SK-MEL-5 (cell line): ENCODE data around the gene NCF1. TPM values are rescaled to one million over a fixed set of nuclear protein-coding genes. Genes with fewer than 3 reads are reported as not detected.
"Not testable (repeated sequence)": the region's sequence is repeated elsewhere in the genome, so short reads cannot be mapped to it uniquely, and the experiment has no call there.

Source experiments
- DNase-seq: peaks from one replicate; pipeline ENCODE4 v3.0.0-alpha.2; 2016; ENCODE audit warnings: low read depth, low spot score
- in situ Hi-C: cut with HindIII; loops from 2 replicates; pipeline ENCODE4 v1.10.0; 2016; ENCODE audit warnings: low sequenced_read_pairs, high pct_unique_total_duplicates, low pct_unique_long_range_greater_than_20kb
- polyA plus RNA-seq, 2 experiments: library from polyadenylated mRNA; depleted of rRNA; stranded (reverse); fragments of >200 nt; gene quantifications; 2 replicates each; pipeline ENCODE4 v1.2.3, GENCODE V29; 2015
- total RNA-seq: library from RNA; depleted of rRNA; stranded (reverse); fragments of >200 nt; shearing (Covaris generic); gene quantifications from 2 replicates; pipeline ENCODE4 v1.2.3, GENCODE V29; 2014; rRNA removed

NCF1 gene
- total RNA-seq: not detected in 2 replicates
- not detected in 2 replicates for polyA plus RNA-seq (2015; cell fraction: cytosol; rRNA removed)
- not detected in 2 replicates for polyA plus RNA-seq (2015; cell fraction: nucleus; rRNA removed)

DNA sequence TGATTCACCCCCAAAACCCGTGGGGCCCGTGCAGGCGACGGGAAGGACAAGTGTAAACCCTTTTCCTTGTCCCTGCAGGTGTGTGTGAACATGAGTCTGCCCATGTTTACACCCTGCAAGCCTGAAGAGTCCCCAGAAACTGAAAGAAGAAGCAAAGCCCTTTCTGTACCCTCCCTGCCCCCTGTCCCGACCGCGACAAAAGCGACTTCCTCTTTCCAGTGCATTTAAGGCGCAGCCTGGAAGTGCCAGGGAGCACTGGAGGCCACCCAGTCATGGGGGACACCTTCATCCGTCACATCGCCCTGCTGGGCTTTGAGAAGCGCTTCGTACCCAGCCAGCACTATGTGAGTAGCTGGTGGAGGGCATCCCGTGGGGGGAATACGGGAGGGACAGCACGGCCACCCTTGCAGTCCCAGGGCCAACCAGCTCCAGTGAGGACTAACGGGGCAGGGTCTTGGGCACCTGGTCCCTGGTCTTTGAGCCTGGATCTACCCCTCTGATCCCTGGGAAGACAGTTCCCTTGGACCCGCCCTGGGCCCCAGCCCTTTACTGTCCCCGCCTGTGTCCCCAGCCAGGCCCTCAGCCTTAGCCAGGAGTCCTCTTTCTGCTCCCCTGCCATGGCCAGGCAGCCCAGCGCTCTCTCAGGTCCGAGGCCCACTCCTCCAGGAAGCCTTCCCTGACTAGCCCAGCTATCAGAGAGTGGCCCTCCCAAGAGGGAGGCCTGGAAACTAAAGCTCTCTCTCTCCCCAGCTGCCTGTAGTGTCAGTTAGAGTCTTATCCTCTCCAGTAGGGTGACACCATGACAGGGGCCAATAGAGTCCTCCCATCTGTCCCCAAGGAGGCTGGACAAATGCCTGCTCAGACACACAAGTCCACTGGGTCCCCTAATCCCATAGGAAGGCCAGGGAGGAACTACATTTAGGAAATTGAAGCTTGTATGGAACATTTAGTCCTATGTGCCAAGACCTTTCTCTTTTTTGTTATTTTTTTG lies at the start of gene NCF1:
Gene NCF1, plus strand, starts transcription at position 252 of the 991 bp plus-strand sequence. Its CDS starts 21 bp downstream, at position 273.
- in situ Hi-C loops, DNase-seq: not testable (repeated sequence)

DNA sequence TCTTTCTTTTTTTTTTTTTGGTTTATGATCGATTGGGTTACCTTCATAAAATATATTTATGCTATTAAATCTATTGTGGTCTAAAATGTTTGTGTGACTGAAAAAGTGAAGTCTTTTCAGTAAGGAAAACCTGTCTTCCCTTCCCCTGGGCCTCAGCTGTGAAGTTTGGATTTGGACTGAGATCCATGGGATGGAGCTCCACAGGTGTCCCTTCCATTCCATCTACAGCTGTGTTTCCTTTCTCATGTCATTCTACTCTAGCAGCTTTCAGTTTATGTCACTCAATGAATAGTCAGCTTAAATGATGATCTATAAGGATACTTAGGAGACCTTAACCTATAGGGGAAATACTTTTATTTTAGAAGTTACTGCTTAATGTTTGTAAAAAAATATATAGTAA lies 48.0 kb upstream of the NCF1 start:
- no peak for DNase-seq
- in situ Hi-C loops: no loop called here

DNA sequence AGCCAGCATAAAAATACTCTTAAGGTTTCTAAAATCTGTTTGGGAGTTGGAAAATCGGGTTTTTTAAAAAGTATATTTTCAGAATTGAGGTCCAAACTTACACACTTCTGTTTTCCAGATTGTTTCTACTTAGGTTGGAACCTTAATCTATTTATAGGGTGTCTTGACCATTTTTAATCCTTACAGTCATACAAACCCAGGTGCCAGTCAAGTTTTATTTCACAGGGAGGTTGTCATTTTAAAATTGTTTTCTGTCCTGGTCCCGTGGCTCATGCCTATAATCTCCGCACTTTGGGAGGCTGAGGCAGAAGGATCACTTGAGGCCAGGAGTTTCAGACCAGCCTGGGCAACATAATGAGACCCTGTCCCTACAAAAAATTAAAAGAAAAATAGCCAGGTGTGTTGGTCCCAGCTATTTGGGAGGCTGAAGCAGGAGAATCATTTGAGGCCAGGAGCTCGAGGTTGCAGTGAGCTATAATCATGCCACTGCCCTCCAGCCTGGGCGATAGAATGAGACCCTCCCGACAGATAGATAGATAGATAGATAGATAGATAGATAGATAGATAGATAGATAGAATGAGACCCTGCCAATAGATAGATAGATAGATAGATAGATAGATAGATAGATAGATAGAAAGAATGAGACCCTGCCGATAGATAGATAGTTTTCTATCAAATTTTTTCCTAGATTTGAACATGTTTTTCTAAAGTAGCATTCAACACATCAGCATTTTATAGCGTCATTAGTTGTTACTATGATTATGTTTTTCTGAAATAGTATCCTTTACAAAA lies 47.3 kb upstream of the NCF1 start:
- in situ Hi-C loops: no loop called here
- no peak for DNase-seq

DNA sequence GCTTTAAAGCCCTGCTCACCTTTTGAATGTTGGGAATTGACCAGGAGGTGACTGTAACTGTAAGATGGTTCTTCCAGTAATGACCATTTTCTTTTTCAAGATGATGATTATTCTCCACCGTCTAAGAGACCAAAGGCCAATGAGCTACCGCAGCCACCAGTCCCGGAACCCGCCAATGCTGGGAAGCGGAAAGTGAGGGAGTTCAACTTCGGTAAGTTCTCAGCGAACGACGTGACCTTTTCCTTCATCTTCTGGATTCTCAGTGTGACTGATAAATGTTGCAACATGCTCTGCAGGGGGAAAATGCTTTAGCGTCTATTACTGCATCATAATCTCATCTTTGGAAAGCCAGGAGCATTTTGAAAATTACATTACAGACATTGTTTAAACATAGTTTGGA lies 45.1 kb upstream of the NCF1 start:
- DNase-seq, in situ Hi-C loops: not testable (repeated sequence)

DNA sequence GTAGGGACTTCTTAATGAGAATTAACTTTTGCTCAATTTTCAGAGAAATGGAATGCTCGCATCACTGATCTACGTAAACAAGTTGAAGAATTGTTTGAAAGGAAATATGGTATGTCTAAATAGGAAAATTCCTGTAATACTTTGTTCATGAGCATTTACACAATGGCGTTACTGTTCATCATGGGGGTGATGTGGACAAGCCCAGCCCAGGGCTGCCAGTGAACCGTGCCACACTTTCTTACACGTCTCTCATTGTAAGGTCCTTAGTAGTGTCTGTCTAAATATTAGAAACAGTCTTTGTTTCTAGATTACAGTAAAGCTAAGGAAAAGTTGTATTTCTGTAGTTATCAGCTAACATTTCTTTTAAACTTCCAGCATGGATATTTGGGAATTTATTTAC lies 43.6 kb upstream of the NCF1 start:
- DNase-seq, in situ Hi-C loops: not testable (repeated sequence)

DNA sequence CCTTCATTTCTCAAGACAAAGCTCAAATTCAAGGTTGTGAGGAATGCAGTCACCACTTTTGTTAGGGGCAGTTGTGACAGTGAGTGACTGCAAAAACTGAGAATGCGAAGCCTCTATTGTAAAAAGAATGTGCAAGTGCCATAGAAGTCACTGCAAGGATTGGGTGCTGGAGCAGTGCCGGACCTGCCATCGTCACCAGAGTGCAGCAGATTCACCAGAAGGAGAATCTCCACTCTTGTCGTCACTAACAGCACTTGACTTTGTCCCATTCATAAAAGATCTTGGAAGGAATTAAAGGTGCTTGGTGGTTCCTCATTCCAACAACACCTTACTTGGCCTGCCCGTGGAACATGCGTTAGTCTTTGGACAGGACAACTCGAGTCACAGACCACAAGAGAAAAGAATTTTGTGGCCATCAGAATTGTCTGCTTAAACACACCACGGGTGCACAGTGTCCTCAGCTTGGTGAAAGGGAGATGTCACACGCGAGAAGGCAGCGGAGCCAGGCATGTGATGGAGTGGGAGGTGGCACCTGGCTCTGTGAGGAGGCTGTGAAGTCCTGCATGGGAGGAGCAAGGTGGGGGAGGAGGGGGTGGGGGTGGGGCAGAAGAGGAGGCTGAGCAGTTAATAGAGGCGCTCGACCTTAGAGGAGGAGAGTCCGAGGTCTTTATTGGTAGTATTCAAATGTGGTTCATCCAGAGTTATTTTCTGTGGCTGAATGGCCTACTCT lies 33.7 kb upstream of the NCF1 start:
- in situ Hi-C loops, DNase-seq: not testable (repeated sequence)

DNA sequence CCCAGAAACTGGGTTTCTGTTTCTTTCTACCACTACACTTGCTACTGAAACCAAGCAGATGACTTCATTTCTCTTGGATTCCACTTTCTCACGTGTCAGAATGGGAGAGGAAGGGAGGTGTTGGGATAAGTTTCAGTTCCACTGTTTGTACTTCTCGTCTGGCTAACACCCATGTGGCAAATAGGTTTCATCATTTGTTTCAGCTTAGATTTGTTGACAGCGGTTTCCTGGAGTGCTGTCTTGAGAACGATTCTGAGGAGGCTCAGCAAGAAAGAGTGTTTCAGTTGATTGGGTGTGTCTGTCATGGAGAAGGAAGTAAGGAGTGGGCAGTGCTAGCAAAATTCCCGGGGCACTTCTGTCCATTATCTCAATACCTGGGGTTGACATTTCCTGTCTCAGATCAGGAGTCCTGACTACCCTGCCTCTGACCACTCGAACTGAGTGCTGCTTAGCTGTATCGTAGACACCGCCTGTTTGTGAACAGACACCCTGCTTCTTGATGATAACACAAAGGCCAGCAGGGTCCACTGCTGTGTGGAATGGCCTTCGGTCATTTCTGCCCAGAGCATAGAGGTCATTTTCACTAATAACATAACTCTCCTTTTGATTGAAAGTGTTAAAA lies 29.8 kb upstream of the NCF1 start:
- DNase-seq, in situ Hi-C loops: not testable (repeated sequence)

DNA sequence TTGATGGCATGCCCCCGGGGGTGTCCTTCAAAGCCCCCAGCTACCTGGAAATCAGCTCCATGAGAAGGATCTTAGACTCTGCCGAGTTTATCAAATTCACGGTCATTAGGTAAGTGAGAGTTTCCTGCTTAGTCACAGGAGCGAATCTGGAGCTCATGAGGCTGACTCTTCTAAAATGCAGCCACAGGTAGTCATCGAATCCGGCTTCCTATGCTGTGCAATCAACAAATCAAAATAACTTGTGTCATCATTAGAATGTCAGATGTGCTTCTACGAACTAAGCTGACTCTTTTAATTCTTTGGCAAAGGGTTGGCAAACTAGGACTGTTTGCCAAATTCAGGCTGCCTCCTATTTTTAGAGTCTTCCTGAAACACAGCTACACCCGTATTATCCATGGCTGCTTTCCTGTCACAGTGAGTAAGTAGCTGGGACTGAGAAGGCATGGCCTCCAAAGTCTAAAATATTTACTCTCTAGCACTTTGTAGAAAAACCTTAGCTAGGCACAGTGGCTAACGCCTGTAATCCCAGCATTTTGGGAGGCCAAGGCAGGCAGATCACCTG lies 19.8 kb upstream of the NCF1 start:
- in situ Hi-C loops, DNase-seq: not testable (repeated sequence)

DNA sequence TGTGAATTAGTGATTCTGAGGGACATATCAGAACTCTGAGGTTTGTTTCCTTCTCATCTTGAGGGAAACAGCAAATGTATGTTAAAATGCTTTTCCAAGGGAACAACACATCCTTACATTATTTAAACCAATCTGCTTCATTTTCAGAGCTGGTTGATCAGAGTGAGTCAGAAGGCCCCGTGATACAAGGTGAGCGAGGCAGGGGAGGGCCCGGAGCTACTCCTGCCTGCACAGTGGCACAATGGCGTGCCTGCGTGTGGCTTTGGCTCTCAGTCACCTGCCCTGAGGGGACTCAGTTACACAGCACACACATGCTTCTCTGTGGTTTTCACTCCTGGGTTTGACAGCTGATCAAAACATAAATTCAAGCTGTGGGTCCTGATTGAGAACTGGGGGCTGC lies 17.1 kb upstream of the NCF1 start:
- DNase-seq, in situ Hi-C loops: not testable (repeated sequence)

DNA sequence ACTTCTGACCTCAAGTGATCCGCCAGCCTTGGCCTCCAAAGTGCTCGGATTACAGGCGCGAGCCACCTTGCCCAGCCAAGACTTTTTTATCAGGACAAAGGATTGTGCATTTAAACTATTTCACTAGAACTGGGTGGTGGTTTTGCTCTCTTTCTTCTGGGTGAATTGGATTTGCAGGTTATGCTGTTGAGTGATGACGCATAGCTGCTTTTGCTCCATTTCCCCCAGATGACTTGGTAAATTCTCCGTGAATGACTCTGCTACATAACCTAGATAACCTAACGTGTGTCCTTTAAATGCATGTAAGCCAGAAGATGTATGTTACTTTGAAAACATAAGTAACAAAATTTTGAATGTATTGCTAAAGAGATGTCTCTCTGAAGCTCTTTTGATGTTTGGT lies 15.5 kb upstream of the NCF1 start:
- DNase-seq, in situ Hi-C loops: not testable (repeated sequence)

DNA sequence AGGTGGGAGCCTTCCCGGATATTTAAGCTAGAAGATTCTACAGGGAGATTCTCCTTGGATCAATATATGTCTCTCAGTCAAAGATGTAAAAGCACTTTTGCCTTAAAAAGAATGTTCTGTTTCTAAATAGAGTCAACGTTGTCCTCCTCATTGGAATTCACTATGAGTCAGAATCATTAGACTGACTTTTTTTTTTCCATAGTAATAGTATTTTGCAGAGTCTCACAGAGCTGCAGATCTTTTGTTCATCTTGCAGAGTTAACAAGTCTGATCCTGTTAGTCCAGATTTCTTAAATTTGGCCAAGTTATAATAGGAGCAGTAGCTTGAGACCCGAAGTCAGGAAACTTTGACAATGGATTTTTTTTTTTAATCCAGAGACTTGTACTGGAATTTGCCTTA lies 14.8 kb upstream of the NCF1 start:
- DNase-seq, in situ Hi-C loops: not testable (repeated sequence)

DNA sequence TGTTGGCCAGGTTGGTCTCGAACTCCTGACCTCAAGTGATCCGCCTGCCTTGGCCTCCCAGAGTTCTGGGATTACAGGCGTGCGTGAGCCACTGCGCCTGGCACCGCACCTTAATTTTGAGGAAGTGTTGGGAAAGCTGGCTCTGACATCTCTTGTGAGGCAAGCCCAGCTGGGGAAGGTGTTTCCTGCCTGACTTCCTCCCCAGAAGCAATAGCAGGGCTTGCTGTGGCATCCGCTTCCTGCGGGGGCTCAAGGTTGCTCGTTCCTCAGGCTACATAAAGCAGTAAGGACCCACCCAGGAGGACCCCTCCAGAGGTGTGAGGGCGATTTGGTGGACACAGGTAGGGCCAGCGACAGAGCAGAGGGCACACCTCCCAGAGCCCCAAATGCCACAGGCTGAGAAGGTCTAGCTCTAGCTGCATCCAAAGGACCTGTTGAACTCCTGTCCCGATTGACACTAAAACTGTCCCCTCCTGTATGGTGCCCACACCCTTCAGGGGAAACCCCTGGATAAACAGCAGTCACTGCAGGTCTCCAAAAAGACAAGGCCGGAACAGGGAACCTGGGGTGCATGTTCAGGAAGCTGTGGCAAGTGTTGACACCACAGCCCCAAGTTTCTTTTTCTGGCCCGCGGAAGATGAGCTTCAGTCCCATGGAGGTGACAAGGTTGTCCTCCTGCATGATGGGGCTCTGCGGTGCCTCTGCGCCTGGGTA lies 8.4 kb upstream of the NCF1 start:
- DNase-seq, in situ Hi-C loops: not testable (repeated sequence)

DNA sequence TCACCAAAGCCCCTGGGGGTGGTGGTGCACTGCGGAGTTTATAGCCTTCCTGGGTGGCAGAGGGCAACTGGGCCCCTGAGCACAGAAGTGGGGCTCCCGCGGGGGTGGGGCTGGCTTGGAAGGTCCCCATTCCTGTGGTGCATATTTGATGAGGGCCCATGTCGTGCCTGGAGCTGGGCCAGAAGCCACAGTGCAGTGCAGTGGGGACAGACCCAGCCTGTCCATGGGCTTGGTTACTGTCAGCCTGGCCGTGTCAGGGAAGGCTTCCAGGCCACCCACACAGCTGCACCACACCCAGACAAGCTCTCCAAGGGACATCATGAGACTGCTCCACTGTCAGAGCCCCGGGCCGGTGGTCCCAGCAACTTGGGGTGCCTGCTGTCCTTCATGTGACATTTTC lies 7.3 kb upstream of the NCF1 start:
- in situ Hi-C loops, DNase-seq: not testable (repeated sequence)

DNA sequence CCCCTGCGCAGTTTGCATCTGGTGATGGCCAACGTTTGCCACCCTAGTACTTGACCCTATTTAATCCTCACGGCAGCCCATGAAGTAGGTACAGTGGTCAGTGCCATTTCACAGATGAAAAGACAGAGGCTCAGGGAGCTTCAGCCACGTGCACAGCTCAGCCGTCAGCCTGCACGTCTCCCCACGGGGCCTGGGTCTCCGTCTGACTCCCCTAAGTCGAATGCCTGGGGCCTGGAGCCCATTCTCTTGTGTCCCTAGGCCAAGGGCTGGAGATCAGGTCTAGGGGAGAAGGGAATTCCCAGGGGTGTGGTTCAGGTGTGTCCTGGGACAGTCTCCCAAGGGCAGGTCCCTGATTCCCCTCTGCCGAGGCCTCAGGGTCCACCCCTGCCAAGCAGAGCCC lies 6.8 kb upstream of the NCF1 start:
- in situ Hi-C loops, DNase-seq: not testable (repeated sequence)

DNA sequence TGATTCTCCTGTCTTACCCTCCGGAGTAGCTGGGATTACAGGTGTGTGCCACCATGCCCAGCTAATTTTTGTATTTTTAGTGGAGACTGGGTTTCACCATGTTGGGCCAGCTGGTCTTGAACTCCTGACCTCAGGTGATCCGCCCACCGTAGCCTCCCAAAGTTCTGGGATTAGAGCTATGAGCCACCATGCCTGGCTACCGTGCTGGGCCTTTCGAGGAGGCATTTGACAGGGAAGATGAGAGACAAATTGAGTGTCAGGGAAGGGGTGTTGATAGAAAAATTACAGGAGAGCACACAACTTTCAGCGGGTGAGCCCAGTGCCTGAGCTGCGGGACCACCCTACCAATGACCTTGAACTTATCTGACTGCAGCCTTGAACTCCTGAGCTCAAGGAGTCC lies 3.7 kb upstream of the NCF1 start:
- in situ Hi-C loops, DNase-seq: not testable (repeated sequence)

DNA sequence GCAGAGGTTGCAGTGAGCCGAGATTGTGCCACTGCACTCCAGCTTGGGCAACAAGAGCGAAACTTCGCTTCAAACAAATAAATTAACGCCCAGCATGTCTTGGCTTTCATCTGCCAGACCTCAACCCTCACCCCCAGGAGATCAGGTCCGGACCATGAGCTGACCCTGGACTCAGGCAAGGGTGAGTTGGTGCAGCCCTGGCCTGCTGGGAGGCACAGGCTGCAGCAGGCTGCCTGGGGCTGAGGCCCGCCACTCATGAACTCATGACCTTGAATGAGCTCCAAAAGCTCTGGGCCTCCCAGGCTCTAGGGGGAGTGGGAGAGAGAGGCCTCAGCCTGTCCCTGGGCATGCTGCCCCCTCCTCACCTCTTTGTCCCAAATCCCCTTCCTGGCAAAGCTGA lies 1.7 kb upstream of the NCF1 start:
- DNase-seq: not testable (repeated sequence)

More for the DNA sequence above, 1.7 kb upstream of the NCF1 start:
- in situ Hi-C loops: not testable (repeated sequence)
